Measurements from ENCODE around the gene EFCAB5.

GRCh38 chr17:30113213-30113612, 171.8 kb downstream of the EFCAB5 start:
- TF ChIP-seq CTCF (conservative IDR thresholded peaks at IDR 0.05) = no peak
- no peak for TF ChIP-seq EZH2 (IDR thresholded peaks at IDR 0.05; ENCODE audit: low read depth)

Measured in PC-9 (cell line).